Stimulated activated CD8-positive, alpha-beta memory T cell treated with anti-CD3 and anti-CD28 coated beads, Interleukin-7, amount 100 ng/mL, for 24 hours (primary cell): Measurements from ENCODE around the gene MVB12B.

Experiments
- DNase-seq: peaks from one replicate; pipeline ENCODE4 v3.0.0-alpha.2; 2020; ENCODE audit warnings: low read depth

MVB12B gene

DNA sequence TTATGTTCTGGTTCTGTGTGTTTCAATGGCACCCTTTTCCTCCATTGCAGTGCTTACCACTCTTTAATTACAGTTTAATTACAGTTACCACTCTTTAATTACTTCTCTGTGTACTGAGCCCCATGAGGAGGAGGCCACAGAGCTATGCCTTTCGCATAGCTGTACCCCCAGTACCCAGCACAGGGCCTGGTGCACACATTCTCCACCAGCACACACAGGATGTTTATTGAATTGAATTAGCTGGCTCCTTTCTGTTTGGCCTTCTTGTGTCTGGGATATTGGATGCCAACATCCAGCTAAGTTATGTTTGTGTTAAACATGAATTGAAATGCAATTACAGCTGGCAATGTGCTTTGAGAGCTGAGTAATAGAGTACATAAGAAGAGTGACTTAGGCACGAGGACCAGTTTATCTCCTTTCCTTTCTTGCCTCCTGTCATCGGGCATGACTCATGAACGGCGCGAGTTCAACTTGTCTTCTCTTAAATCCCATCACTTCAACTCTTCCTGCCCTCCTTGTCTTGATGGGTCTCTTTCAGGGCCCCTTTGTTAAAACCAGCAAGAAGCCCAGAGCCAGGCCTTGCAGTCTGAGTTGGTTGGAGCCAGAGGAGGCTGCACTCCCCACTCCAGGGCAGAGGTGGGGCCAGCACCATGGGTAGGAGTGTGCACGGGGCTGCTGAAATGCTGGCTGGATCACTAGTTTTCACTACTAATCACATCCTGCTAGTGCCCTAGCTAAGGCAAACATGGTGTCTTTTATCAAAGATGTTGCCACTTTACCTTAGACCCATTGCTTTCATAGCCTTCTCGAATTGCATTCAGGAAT is 37.4 kb downstream of the MVB12B start:
- DNase-seq: no peak

DNA sequence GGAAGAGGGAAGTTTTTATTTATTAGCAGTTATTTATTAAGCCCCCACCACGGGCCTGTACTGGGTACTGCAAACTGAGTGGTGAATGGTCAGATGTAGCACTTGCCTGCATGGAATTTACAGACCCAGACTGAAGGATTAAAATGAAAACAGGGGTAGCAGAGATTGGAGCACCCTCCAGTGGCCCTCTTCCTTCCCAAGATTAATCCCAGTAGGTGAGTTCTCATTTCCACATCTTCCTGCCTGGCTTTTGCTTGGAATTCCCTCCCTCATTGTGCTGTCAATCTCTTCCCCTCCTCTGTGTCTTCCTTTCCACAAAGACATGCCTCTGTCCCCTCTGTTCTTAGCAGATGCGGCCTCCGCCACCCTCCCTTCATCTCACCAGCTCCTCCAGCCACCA is 39.2 kb downstream of the MVB12B start:
- no peak for DNase-seq

DNA sequence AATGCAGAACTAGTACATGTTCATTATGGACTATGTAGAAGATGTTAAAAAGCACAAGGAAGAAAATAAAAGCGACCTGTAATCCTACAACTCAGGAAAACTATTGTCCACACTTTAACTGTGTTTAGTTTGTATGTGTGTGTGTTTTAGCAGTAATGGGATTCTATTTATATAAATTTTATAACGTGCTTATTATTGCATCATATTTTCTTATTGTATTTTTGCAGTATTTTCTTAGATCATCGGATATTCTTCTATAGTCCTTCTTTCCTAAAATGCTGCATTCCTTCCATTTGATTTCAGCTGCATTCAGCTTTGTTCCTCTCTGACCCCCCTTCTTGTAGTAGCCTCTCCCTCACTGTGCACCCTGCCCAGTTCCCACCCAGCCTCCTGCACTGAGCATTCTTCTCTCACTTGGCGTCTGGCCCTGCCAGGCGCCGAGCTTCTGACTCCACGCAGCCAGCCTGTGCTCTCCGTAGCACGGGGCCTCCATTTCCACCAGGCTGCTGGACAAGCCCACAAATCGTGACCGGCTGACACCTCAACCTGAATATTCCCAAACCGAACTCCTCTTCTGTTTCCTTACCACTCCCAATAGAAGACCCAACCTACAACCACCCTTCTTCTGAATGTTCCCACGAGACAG is 39.9 kb downstream of the MVB12B start:
- DNase-seq: no peak

DNA sequence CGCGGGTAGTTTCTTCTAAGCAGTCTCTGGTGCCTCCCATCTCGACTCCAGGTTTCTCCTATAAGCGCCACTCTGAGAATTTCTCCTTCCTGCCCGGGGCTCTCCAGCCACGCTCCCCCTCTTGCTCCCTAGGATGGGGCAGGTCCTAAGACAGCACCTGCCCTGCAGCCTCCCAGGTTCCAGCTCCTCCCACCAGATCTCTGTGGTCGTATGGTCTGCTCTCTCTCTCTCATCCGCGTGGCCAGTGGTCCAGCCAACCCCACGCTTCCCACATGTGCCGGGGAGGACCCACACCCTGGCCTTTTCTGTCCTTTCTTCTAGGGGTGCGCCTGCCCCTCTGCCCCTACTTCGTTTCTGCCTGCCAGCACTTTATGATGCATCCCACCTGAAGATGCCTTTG is 40.5 kb downstream of the MVB12B start:
- DNase-seq: no peak

DNA sequence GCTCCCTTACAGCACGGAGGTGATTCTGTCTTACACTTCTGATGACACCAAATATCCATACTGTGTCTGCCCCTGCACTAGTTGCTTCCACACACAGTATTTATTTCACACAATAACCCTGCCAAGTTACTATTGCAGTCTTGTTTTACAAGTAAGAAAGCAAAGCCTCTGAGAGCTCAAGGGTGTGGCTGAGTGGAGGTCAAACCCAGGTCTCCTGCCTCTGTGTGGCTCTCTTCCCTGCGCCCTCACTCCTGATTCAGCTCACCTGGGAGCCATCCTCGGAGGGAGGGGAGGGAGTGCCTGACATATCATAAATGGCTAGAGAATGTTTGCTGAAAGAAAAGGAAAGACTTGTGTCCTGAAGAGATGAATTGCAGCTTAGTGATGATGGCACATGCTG is 41.0 kb downstream of the MVB12B start:
- DNase-seq: no peak

DNA sequence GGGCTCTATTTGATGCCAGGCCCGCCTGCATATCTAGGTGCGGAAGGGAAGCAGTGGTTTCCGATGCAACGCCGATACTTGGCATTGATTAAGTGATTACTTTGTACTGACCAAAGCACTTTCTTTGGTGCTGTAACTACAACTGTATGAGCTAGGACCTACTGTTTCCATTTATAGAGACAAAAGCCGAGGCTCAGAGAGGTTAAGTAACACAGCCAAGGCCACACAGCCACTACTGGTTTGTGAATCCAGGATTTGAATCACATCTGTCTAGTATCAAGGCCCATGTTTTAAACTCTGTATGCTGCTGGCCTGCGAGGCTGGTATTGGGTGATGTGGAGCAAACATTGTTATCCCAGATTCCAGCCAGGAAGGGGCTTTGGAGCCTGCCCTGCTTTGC is 41.4 kb downstream of the MVB12B start:
- no peak for DNase-seq

DNA sequence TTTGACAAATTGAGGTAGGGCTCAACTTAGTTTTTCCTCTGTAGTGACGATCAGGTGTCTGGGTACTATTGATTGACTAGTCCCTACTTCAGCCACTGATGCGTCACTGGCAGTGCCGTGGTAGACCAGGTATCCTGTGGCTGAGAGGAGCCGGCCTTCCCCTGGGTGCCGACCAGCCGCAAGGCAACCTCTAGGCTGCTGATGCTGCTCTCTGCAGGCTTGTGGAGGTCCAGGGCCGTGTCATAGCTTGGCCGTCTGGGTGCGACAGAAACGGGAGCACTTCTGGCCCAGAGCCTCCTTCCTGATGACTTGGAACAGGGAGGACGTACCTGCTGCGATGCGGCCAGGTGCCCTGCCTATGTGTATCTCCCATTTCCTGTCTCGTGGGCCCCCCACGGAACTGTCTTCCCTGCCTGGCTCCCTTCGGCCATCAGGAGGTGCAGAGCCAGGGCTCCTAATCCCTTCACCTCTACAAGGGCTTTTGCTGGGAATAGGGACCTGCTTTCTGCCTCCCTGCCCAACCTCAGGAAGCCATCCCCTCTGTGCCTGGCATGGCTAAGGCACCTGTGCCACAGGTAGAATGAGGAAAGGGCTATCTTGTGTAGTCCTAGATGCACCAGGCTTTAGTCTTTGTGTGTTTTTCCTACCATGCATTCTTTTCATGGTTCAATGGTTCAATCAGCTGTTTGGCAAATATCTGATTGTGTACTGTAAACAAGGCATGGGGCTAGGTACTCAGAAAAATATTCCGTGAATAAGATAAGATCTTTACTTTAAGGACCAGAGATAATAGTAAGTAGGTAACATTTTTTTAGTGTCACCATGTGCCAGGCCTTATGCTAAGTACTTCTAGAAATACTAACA is 44.6 kb downstream of the MVB12B start:
- DNase-seq: no peak

DNA sequence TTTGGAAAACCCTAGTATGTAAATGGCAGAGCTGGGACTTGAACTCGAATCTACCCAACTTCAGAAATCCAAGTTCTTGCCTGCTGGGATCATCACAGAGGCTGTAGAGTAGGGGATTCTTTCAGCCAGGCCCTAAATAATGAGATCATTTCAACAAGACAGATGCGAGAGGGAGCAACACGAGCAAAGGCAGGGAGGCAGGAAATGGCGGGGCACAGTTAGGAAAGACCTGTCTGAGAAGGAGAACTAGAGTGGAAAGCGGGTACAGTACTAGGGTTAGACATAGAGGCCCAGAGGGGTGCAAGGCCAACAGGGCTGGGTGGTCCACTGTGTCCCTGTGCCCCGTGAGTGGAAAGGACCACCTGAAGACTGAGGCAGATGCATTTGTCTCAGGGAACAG is 46.1 kb downstream of the MVB12B start:
- DNase-seq: no peak

DNA sequence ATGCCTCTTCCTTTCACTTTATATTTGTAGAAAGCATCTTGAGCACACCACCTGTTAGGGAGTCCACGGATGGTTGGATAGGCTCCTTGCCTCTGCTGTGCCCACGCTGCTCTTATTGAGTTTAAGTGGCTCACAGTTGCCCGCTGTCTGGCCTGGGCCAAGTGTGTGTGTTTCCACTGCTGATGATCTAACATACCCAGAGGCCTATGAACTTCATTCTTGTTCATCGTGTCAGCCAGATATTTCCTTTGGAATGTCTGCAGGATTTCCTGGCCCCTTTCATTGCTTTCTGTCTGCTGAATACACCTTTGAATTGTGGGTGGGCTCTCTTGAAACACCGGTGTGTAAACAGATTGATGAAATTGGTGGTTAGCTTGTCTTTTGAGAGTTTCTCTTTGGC is 46.6 kb downstream of the MVB12B start:
- no peak for DNase-seq

DNA sequence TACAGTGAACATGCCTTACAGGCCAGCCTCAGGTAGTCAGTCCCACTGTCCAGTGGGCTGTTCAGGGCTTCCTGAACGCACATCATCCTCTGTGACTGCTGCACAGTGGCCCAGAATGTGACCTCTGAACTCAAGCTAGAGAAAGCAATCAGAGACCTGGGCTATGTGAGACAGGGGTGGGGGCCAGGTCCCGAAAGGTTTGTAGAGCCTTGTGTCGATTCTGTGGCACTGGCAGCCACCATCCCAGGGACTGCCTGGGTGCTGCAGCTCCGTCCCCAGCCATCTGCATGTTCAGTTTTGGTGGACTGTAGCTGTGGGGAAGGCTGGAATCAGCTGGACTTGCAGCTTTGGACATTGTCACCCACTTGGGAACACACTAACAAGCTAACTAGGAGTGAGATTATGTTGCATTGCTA is 47.7 kb downstream of the MVB12B start:
- DNase-seq: no peak

DNA sequence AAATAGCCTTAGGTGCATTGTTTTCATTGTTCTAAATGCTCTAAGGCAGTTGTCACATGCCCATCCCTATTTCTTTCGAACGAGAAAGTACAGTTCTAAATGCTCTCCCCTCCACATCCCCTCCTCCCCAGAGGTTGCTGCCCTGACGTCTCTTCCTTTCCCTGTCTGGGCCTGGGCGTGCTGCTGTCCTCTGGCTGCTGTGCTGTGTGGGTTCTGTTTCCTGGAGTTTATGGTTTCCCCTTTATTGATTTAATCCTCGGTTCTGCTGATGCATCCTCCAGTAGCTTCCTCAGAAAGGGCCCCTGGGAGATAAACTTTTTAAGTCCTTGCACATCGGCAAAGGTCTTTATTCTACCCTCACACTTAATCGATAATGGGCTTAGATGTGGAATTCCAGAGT is 48.8 kb downstream of the MVB12B start:
- DNase-seq: no peak

DNA sequence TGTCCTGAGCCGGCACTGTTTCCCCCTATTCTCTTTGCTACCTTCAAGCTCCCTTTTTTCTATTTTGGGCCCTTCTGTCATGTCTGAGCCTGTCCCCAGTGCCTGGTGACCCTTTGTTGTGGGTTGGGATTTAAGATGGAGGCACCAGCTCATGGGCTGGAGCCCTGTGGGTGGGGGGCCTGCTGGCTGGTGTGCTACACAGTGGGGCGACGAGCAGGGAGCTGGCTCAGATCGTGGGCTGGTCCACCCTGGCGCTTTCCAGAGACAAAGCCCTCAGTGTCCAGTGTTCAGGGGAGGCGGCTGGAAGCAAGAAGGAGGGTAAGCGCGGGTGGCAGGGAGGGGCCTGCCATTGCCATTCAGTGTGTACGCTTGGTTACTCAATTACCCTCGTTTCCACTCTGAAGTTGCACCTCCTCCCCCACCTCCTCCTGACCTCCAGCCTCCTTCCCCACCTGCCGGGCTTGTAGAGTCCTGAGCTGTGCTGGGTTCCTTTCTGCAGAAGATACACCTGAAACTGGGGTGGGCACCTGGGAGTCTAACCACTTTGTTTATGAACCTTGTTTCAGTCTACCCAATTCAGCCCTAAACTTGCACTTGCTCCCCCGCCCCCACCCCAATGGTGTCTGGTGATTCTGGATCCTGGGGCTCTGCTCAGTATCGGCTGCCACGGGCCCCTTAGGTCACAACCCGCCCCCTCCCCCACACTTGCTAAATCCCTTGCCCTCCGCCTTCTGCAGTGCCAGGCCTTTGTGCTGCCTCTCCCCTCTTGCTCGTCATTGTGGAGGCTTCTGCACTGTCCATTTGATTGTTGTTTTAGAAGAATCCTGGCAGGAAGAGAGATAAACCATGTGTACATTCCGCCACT is 49.9 kb downstream of the MVB12B start:
- DNase-seq: no peak

DNA sequence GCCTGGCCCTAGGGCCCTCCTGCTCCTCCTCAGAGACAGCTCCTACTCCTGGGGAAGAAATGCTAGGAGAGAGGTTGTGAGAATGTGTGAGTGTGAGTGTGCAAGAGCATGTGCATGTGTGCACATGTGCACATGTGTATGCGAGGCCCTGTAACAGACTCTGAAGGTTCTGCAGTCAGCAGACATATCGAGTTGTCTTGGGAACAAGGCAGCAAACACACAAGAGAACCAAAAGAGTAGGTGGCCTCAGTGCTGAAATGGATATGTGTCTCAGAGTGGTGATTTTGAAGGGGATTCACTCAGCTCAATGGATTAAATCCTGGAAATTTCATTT is 50.5 kb downstream of the MVB12B start:
- no peak for DNase-seq

DNA sequence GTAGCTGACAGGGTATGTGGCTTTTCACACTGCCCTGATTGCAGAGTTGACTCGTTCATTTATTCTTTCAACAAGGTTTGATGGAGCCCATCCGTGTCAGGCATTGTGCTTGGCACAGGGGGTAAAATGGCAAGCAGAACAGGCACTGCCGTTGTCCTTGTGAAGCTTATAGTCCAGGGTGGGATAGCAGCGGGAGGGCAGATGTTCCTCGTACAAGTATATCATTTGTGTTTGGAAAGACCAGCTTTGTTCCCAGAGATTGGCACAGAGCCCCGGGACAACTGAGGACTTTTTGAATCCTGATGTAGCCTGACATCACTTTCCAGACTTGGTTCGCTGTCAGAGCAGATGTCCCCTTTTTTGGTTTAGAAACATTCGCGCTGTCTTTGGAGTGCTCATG is 50.9 kb downstream of the MVB12B start:
- DNase-seq: no peak

DNA sequence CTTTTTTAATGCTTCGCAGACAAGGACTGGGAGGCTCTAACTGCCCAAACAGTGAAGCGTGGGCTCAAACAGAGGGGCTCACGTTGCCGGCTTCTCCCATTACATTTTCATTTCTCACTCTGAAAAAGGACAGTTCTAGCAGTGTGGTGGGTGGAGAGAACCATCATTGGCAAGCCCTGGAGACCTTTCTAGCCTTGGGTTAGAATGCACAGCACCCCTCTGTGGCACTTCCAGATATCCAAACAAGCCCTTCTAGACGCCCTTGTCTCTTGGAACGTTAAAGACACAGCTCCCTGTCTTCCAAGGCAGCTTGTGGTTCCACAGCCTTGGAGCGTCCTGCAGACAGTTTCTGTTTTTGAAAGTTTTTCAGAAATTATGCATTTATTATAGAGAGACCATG is 52.1 kb downstream of the MVB12B start:
- DNase-seq: no peak

DNA sequence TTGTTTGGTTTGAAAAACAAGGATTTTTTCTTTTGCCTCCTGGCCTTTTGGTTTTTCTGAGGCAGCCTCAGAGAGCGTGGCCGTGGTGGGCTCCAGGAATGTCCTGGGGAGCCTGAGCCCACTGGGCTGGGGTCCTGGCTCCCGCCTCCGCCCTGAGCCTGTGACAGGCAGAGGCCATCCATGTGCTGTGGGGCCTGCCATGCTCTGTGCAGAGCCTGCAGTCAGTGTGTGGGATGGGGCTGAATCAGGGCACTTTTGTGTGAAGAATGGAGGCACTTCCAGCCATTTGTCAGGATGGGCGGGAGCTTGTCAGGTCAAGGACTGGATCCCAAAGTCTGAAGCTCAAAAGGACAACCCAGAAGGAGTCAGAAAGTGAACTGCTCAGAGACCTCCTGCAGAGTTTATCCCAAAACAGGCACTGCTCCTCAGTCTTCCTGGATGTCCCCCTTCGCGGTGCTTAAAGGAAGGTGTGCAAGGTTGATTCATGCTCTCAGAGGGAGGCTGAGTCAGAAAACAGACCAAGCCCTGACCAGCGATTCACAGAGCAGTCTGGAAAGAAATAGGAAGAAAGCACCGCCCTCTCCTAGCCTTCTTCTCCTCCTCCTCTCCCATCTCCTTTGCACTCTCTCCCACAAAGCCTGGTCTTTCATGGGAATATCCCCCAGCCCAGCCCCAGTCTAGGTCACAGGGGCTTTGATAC is 53.2 kb downstream of the MVB12B start:
- no peak for DNase-seq

DNA sequence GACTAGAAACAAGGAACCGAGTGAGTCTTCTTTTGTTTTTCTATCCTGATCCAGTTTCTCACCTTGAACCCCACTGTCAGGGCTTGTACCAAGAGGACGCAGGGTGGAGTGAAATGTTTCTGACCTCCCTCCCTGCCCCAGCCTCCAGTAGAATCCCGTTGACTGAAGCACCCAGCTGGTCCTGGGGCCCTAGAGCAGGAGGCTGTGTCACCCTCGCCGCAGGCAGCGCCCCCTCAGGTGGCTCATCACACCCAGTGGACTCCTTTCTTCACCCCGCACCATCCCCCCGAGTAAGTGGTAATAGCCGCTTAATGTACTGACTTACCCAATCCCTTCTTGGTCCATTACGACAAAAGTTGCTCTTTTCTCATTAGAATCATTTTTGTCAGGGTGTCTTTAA is 53.8 kb downstream of the MVB12B start:
- no peak for DNase-seq

DNA sequence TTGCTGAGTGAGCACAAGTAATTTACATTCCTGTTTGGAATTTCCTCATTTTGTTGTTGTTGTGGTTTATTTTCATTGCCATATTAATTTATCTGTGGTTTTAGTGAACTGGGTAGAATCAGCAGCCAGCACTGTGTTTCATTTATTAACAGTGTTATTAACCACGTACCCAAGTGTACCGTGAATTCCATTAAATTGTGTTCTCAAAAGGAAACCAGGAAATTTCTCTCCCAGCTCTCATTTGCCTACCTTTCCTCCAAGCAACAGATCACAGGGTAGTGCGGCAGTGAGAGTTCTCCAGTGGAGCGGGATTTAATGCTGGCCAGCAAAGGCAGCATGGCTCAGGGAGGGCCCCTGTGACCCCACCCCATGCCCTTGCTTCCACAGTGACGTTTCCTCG is 54.6 kb downstream of the MVB12B start:
- DNase-seq: no peak

DNA sequence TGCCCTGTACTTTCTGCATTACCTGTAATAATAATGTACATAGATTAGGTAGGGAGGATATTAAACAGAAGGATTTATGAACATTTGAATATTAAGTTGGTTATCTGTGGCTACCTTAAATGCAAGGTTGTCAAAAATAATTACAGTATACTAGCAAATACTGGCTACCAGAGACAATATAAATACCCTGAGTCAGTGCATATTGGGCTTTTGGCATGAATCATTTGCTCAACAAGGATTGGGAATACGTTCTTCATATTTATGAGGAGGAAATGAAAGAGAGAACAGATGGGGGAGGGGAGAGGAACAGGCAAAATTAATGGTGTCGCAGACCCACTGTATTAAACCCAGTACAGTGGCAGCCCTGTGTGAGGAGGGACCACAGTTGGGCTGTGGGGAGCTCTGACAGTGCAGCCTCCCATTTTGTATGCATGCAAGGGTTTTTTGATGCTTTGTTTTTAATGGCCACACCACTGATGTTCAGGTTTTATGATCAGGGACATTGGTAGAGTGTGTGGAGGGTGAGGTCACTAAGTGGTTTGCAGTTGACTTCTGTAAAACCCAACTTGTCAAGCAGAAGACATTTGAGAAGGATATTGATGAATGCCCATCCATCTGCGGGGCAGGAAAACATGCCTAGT is 56.9 kb downstream of the MVB12B start:
- no peak for DNase-seq

DNA sequence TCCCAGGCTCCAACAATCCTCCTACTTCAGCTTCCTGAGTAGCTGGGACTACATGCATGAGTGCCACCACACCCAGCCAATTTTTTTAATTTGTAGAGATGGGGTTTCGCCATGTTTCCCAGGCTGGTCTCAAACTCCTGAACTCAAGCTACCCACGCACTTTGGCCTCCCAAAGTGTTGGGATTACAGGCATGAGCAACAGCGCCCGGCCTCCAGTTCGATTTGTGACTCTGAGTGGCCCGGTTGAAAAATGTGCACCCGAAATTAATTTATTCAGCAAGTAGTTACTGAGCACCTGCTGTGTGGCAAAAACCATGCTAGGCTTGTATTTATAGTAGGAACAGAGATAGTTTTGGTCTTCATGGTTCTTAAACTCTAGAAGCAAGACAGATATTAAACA is 58.3 kb downstream of the MVB12B start:
- DNase-seq: no peak

DNA sequence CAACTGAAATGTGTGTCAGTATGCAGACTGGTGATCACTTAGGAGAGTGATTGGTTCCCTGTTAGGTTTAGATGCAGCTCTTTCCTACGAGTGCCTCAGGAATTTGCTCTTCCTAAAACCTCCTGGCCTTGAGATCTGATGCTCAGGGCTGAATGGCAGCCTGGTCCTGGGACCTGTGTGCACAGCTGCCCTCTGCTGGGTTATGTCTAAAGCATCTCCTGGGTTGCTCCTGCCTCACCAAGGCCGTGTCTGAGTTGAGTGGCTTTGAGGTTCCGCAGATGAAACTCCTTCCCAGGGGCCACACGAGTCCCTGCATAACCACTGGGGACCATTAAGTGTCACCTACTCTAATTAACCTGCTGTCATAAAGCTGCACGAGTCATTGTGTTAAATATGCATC is 59.5 kb downstream of the MVB12B start:
- no peak for DNase-seq
